NOMO-1 treated with dmso at 0.1 percent for 144 hours (cell line): Measurements from ENCODE around the gene HOXB4.

ENCODE experiments used
- DNase-seq: peaks from one replicate; lab custom pipeline; 2025; ENCODE audit not compliant: unreplicated experiment; lab: John Stamatoyannopoulos, UW

Gene HOXB4

DNA sequence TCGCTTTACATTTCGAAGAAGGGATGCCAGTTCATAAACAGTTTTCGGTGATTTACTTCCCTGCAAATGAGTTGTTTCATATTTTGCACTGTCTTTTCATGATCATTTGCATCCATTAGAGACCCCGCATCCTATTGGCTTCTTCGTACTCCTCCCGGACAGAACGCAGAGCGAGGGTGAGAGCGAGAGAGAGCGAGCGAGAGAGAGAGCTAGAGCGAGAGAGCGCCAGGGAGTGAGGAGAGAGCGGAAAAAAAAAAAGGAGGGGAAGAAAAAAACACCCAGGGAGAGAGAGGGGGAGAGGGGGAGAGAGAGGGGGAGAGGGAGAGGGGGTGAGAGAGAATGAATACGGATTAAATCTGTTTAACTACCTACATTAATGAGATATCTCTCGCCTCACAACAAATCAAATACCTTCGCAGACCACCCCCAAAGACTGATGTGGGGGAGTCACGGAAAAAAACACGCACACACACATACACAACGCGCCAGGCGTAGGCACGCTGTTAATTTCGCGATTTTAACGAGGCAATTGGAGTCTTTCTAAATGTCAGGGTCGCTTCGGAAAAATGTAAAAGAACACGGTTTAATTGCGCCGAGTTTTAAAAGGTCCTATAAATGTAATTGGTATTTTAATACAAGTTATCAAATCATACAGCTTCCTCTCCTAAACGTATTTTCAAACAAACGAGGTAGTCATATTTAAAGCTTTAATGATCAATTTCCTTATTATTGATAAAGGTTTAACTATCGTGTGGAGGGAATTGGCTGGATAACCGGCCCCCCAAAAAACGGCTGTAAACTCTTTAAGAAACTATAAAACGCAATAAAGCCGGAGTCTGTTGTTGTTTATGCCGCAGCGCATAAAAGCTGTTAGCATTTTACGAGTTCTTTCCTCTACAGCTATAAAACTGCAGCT lies 37.2 kb upstream of the HOXB4 start, which contains the start of gene HOXB8:
TSS of gene HOXB8 (minus strand) at position 246 of the 916 bp plus-strand sequence. CDS start 588 bp downstream, outside the sequence.
- no peak for DNase-seq

DNA sequence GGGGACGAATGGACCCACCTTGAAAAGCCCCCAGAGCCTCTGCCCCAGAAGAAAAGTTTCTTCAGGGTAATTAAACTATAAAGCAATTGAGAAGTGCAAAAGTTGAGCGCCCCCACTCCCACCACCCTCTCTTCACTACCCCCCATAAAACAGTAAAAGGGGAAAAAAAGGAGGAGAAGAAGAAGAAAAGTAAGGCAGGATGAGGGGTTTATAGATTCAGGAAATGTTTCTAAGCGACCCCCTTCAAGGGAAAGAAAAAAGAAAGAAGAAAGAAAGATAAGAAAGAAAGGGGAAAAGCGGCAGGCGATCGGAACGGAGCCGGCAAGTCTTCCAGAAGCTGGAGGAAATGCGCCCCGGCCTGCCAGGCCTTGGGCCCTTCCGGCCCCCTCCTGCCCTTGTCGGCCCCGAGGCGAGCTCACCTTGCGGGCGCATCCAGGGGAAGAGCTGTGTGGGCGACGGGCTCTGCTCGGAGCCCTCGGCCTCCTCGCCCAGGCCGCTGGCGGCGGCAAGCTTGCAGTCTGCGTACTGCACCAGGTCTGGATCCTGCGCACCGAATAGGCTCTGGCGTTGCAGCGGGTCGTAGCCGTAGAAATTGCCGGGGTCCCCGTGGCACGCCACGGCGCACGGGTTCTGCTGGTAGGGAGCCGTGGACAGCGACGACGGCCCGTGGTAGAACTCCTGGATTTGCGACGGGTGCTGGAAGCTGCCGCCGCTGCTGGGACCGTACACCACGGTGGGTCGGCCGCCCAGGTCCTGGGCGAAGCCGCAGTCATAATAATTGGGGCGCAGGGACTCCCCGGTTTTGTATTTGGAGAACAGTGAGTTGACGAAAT lies 35.9 kb upstream of the HOXB4 start:
- no peak for DNase-seq

- DNase-seq: no peak
These were observed 34.9 kb upstream of the HOXB4 start for GRCh38 chr17:48612854-48613691.

DNA sequence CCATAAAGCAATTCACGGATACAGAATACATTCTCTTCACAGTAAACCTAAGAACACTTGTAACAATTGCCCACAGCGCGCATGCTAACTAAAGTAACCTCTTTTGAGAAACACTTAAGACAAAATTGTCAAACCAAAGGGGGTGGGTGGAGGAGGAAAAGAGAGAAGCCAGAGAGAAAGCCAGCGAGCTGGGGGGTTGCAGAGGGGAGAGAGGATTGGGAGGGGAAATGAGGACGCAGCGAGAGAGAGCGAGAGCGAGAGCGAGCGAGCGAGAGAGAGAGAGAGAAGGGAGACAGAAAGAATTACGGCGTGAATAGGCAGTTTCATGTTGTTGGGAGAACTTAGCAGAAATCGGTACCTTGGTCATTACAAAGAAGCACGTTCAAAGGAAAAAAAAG lies 34.3 kb upstream of the HOXB4 start:
- no peak for DNase-seq

DNA sequence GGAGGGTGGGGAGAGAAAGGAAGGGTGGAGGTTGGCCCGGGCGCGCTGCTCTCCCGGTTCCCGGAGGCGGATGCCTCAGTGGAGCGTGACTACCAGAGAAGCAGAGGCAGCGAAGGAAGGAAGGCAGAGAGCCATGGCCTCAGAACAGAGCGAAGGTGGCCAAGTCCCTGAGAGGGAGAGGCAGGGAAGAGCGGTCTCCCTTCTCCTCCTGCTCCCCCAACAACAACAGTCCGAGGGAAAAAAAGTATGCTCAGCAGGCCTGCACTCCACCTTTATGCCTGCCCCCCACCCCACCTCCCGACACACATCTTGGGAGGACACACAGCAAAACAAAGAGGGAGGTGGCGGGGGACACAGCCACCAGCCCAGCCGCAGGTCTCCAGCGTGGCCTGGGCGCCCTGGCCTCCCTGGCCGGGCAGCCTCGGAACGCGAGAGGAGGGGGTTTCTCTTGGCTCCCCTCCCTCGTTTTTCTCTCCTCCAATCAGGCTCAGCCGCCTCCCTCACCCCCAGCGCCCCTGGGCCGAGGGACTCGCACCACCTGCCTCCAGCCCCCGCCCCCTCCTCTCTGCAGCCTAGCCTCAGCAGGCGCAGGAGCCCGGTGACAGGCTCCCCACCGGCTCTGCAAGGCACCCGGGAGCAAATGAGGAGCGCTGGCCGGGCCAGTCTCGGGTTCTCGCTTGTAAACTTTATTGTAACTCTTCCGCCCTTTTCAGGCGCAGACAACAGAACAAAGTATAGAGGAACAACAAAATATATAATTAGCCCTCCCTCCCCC lies 33.7 kb upstream of the HOXB4 start:
- DNase-seq: no peak

GRCh38 chr17:48611213-48611612 lies 33.1 kb upstream of the HOXB4 start:
- no peak for DNase-seq

GRCh38 chr17:48610282-48611211 lies 32.4 kb upstream of the HOXB4 start, which contains the start of gene HOXB7:
Gene HOXB7 (minus strand): TSS chr17:48611017. CDS start chr17:48610918, 99 bp downstream.
- DNase-seq: no peak

DNA sequence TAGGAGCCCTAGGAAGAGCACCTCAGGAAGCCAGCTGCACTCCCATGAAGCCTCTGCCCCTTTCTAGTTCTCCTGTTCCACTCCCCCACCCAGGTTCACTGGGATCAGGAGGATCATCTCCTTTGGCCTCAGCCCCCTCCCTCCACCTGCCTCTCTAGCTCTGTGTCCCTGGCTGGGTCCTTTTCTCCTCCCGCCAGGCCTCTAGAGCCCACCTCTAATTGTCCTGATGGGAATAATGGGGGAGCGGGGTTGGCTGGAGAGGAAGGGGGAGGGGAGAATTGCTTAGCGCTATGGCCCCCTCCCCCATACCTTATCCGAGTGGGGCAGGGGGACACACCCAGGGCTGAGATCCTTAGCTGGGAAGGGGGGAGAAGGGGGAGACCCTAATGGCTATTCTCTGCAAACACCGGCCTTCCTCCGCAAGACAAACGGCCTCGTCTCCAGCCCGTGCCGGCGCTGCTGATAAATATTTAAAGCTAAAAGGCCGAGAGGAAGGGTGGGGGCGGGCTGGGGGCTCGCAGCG lies 31.7 kb upstream of the HOXB4 start:
- no peak for DNase-seq

- no peak for DNase-seq
These were observed 30.9 kb upstream of the HOXB4 start for GRCh38 chr17:48609033-48609432.

- DNase-seq: no peak
These were observed 30.3 kb upstream of the HOXB4 start for GRCh38 chr17:48608494-48608834.

- DNase-seq: no peak
These were observed 28.9 kb upstream of the HOXB4 start for GRCh38 chr17:48606892-48607614.

GRCh38 chr17:48605991-48606891 lies 28.1 kb upstream of the HOXB4 start:
- DNase-seq: no peak

GRCh38 chr17:48605409-48605919 lies 27.3 kb upstream of the HOXB4 start:
- DNase-seq: no peak

GRCh38 chr17:48604770-48605329 lies 26.7 kb upstream of the HOXB4 start, which contains the start of gene HOXB6:
Gene HOXB6 (minus strand): TSS chr17:48604986. CDS start chr17:48598150, 6,836 bp downstream.
- no peak for DNase-seq

GRCh38 chr17:48603959-48604769 lies 26.0 kb upstream of the HOXB4 start:
- DNase-seq: no peak
